H1 (cell line): ENCODE data around the gene PI4KA. TPM values are rescaled to one million over a fixed set of nuclear protein-coding genes. Genes with fewer than 3 reads are reported as not detected.

Experiments used
- CEBPB ChIP-seq: IDR thresholded peaks from 2 replicates; pipeline ENCODE4 v1.6.1; 2012; ENCODE audit warnings: low read depth, low read length
- GTF2F1 ChIP-seq: IDR thresholded peaks from 2 replicates; pipeline ENCODE4 v1.6.1; 2012; ENCODE audit warnings: low read depth, low read length, improper control_type of control experiment, borderline replicate concordance
- HDAC2 ChIP-seq, 2 experiments: fragments of 300-600 bp in 1 of 2; sonication (generic) in 1 of 2; IDR thresholded peaks; 2 replicates each; pipeline ENCODE4 v1.6.1; 2011 to 2012; ENCODE audit warnings: low read depth in 2 of 2, low read length in 2 of 2, mild to moderate bottlenecking in 2 of 2, moderate library complexity in 2 of 2, borderline replicate concordance in 1 of 2, inconsistent platforms in 1 of 2
- NRF1 ChIP-seq: IDR thresholded peaks from 2 replicates; pipeline ENCODE4 v1.6.1; 2011; ENCODE audit warnings: mild to moderate bottlenecking, low read depth, low read length, improper control_type of control experiment
- RNF2 ChIP-seq: fragments of 200-900, 300-1000 bp; sonication (generic); IDR thresholded peaks from 2 replicates; pipeline ENCODE4 v1.7.1; 2016; ENCODE audit warnings: borderline replicate concordance, low read depth, mild to moderate bottlenecking, antibody characterized with exemption, low read length; ENCODE audit not compliant: poor library complexity, severe bottlenecking; ENCODE audit errors: missing control alignments
- SIRT6 ChIP-seq: IDR thresholded peaks from one replicate; pipeline ENCODE4 v1.7.1; 2012; ENCODE audit warnings: low read length, inconsistent platforms
- SP1 ChIP-seq: IDR thresholded peaks from 2 replicates; pipeline ENCODE4 v1.6.1; 2011; ENCODE audit warnings: low read depth, low read length
- SRF ChIP-seq: IDR thresholded peaks from 2 replicates; pipeline ENCODE4 v1.6.1; 2011; ENCODE audit warnings: mild to moderate bottlenecking, low read depth, low read length, moderate library complexity
- ZNF274 ChIP-seq: IDR thresholded peaks from 2 replicates; pipeline ENCODE4 v1.7.0; 2012; ENCODE audit warnings: low read length, borderline replicate concordance; ENCODE audit errors: extremely low read depth
- polyA plus RNA-seq, 7 experiments: library from polyadenylated mRNA; depleted of rRNA in 3 of 7; stranded (reverse) in 5 of 7; unstranded in 2 of 7; fragments of >200 nt in 5 of 7; fragments of 200-250 nt in 2 of 7; gene quantifications; 1 replicate in 5 of 7; 2 replicates in 1 of 7; 4 replicates in 1 of 7; pipeline versions ENCODE4 v1.2.1 to v1.2.3, GENCODE V29; 2011 to 2013; ENCODE audit warnings: missing spikeins in 2 of 7, mixed read lengths in 2 of 7
- total RNA-seq: library from RNA; stranded (reverse); fragmentation: NEBNext Ultra II Directional; extraction: Animal tissue kit (Norgen Biotek cat#: 25700); gene quantifications from 2 replicates; pipeline ENCODE4 v1.2.1, GENCODE V29; 2021
- TF ChIP-seq, protein P1 (sequence below): IDR thresholded peaks from 2 replicates; pipeline ENCODE4 v1.6.1; 2011; ENCODE audit warnings: low read length, improper control_type of control experiment

The PI4KA gene
- total and polyA plus RNA-seq, 2 of the 8 experiments (the other 6 are each of a cell fraction or from before 2014, with no cell fraction given): 22.5 to 37.7 TPM

DNA sequence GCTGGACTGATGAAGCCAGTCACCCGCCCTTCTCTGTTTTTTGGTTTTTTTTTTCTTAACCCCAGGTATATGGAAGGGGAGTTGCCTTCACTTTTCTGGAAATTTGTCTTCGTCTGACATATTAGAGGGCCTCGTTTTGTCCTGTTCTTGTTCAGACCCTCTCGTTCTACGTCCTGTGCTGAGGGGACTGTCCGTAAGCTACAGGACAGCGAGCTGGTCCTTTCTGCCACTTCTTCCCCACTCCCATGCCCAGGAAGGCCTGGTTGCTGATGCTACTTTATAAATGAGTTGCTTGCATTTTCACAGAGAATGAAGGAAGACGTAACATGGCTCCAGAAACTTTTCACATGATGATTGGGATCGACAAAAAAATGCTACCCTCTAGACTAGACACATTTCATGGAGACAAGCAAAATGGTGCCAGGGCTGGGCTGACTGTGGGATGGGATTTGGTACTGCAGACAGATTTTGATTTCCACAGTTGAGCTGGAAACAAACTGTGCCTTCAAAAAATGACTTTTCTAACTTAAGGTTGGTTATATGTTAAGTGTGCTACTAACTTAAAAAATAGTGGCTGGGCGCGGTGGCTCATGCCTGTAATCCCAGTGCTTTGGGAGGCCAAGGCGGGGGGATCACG lies 31.4 kb upstream of the PI4KA start (continued):
- TF ChIP-seq HDAC2 (IDR thresholded peaks at IDR 0.05; ENCODE audit: borderline replicate concordance in 1 of 2, low read depth in 2 of 2, low read length in 2 of 2): no peak
- no peak for TF ChIP-seq SIRT6
- TF ChIP-seq, protein P1, sequence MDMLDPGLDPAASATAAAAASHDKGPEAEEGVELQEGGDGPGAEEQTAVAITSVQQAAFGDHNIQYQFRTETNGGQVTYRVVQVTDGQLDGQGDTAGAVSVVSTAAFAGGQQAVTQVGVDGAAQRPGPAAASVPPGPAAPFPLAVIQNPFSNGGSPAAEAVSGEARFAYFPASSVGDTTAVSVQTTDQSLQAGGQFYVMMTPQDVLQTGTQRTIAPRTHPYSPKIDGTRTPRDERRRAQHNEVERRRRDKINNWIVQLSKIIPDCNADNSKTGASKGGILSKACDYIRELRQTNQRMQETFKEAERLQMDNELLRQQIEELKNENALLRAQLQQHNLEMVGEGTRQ: no peak
- no peak for TF ChIP-seq ZNF274
- TF ChIP-seq CEBPB: no peak
- no peak for TF ChIP-seq SRF
- no peak for TF ChIP-seq SP1
- TF ChIP-seq RNF2: no peak
- TF ChIP-seq GTF2F1: no peak
- TF ChIP-seq NRF1: no peak
- TF ChIP-seq, all 59 proteins: peak for 0
